Glomerular endothelial cell (primary cell): ENCODE results near the gene RELN. TPM values are rescaled to one million over a fixed set of nuclear protein-coding genes. Genes with fewer than 3 reads are reported as not detected.
A peak's percentile ranks its signal among the peaks of the same experiment; 100 is the strongest.
"Not testable (repeated sequence)": the region's sequence is repeated elsewhere in the genome, so short reads cannot be mapped to it uniquely, and the experiment has no call there.

Experiments used
- DNase-seq: peaks from one replicate; pipeline ENCODE4 v3.0.0-alpha.2; 2011; ENCODE audit warnings: low read depth, low spot score; ENCODE audit errors: extremely low read depth
- total RNA-seq: library from RNA; depleted of rRNA; stranded (reverse); fragments of >200 nt; gene quantifications from 2 replicates; pipeline ENCODE4 v1.2.3, GENCODE V29; 2015

The RELN gene
- total RNA-seq, 1 donor from 2014 or later: 8.1 TPM

DNA sequence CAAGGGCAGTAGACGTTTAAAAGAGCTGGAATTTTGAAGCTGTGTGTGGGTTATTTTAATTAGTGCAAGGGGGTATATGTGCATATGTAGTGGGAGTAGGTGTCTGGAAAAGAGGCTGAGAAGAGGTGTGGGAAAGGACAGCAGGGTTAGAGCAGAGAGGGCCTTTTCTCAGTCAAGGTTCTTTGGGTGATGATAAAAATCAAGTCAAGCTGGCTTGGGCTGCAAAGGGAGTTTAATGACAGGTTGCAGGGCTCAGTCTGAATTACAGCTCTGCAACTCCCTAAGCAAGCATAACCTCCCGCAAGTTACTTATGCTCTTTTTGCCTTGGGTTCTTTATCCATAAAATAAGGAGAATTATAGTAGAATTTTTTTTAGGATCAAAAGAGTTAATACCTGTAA lies 83.5 kb downstream of the RELN start:
- DNase-seq: no peak

DNA sequence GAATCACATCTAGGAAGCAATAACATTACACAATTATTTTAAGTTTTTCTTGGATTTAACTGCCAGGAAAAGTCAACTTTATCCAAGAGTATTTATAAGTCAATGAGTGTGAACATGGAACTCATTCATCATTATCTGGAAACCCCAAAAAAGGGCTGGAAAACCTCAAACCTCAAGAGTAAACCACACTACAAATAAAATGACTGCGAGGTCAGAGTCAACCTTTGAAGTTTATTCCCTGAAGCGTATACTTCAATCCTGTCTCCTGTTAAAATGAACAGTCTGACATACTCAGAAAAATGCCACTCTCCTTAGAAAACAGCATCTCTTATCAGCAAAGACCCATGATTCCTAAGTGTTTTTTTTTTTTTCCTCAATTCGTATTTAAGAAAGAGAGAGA lies 86.5 kb downstream of the RELN start:
- no peak for DNase-seq

DNA sequence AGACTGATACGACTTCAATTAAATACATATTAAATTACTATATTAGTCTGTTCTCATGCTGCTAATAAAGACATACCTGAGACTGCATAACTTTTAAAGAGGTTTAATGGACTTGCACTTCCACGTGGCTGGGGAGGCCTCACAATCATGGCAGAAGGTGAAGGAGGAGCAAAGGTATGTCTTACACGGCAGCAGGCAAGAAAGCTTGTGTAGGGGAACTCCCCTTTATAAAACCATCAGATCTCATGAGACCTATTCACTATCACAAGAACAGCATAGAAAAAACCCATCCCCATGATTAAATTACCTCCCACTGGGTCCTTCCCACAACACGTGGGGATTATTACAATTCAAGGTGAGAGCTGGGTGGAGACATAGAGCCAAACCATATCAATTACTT lies 92.6 kb downstream of the RELN start:
- DNase-seq: not testable (repeated sequence)

DNA sequence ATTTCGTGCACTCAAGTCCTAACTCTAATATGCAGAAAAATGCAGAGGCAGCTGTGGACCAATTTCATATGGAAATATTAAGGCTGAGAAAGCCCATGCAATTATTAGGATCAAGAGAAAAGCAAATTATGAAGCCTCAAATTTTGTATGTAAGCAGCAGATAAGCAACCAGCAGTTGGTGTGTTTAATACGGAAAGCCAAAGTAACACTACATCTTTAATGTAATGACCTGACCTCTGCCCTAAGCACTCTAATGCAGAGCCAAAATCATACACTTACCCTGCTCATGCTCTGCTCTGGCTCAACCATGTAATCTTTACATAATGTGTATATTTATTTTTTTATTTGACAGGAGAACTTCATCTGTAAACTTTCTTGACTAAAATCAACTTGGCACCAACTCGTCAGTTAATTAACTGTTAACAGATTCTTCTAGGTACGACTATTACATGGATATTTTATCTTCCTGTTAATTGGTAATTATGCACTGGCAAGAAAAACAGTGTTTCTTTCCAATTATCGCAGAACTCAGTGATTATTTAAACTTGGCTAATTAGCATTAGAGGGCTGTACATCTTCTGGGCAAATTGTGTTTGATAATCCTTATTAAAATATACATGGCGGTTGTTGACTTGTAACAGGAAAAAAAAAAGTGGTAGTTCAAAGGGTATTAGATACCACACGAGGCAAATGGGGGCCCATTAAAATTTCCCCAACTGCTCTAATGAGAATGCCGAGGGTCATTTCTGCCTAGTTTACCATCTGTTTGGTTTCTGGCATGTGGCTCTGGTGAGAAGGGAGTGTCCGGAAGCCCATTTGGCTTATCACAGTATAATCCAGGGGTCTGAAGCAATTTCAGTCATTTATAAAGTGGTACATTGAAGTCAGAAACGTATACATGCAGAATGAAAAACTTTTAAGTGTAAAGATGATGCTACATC lies 94.5 kb downstream of the RELN start:
- no peak for DNase-seq

DNA sequence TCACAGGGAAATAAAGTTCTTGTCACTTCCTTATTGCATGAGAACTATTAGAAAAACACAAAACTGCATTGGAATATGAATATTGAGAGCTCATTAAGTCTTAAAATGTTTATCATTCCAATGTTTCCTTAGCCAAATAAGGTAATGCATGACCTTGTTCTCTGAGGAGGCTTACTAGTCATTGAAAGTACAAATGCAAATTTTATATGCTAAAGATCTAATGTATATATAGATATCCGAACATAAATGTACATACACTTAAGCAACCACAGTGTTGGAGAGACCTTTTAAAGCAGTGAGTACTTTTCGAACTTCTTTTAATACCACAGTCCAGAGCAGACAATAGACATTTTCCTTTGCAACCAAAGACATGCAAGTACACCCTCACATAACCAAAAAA lies 96.1 kb downstream of the RELN start:
- DNase-seq: no peak

DNA sequence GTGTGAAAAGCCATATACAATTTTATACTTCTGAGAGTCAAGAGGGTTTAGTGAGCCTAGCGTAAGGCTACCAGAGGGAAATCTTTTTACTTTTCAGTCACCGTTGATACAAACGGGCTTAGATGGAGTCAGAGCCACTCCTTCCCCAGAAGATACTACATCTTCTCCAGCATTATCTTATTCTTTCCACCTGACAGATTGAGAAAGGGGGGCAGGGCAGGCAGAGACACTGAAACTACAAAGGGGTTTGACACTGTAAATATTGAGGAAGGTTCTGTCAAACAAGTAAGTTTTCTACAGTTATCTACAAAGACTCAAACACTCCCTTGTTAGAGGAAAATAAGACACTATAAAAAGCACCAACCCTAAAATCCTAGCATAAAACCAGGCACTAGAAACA lies 100.0 kb downstream of the RELN start:
- DNase-seq: no peak

DNA sequence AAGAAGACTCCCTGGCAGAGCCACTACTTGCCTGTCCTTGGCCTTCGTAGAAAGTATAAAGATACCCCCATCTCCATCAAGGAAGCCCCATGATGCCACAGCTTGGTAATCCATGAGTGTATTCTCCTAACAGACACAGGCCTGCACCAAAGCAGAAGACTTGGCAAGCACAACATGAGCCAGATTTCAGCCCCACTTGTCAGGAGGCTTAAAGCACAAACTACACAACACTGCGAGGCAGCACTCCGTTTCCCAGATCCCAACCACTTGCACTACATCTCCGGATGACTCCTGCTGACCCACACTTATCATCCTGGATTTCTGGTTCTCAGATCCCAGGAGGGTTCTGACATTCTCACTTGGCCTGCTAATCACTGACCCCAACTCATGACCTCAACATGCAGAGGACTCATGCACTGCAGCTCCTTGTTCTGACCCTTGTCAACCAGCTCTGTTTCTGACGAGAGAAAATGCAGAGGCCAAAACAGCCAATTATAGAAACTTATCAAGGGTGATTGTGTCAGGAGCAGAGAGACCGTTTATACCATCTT lies 100.8 kb downstream of the RELN start:
- no peak for DNase-seq

DNA sequence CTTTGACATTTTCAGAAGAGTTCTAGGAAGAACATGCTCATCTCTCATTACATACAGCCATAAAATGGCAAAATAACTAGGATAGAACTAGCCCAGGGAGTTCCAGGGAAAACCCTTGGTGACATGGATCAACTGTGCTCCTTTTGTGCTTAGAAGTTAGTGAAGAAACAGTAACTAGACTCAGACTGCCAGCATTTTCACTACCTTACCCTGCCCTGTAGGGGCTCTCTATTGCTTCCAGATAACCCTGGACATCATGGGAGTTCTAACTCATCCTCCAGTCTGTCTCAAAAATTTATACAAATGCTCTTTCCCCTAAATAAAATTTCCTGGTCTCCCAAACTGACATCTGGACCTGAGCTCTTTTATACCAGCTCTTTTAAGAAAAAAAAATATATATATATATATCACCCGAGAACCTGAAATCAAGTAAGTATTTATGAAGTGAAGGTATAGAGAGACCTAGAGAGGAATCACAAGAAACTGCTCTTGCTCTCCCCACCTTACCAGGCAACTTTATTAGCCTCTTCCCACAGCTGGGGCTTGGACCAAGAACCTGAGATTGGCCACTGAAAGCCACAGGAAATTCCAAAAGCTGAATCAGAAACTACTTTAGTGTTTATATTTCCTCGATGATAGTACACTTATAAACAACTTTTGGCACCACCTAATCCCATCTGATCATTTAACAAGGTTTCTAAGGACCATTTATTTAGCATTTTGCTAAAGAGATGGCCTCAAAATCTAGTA lies 101.4 kb downstream of the RELN start:
- DNase-seq: peak; percentile 7

DNA sequence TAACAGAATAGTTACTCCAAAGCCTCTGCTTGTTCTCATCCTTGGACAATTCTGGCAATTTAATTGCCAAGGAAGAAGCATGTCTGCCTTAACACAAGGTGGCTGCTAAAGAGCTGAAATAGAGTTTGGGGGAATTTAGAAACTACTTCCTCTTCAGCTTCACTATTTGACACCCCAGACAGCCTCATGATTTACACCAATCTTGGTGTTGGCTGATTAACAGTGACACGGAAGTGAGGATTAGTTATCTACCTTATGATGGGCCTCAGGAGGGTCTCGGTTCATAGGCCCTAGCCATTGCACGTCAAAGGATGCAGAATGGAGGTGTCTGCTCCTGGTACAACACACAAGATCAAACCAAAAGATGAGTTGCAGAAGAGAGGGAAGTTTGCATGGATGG lies 102.4 kb downstream of the RELN start:
- DNase-seq: no peak

DNA sequence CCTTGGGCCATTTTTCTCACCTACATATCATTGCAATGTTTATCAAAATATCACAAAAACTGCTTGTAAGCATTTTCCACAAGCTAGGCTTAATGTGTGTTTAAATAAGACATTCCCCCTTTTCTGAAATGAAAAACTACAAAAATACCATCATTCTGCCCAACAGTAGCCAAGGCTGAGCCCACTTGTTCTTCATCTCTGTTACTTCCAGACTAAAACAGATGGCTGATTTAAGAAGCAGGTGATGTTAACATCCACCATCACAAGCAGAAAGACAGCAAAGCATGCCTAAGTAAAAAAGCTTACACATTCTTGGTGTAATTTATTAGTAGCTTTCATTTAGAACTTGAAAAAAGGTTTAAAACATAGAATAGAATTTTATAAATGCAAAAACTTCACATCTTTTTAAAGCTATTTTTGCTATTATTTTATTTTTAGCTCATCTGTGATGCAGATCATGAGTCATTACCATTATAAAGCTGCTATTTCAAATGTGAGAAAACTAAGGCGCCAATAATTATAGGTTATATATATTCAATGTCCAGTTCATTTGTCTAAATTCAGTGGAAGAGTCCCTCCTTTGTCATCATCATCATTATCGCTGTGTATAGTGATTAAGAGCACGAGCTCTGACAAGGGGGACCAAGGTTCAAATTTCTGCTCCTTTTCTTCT lies 109.4 kb downstream of the RELN start:
- no peak for DNase-seq

DNA sequence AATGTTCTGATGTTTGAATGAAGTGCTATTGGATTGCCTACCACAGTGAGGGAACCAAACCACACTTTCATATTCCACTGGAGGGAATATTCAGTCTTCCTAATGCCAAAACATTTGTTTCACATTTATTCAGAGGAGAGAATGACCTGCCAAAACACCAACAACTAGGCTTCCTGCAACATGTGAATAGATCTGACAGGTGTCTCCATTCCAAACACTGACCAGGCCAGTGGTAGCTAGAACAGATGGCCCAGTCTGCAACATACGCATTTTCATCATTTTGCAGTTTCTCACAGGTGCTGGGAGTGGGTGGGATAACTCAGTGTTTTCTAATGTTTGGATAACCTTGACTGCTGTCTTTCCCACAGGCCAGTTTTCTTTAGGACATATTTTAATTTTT lies 110.0 kb downstream of the RELN start:
- DNase-seq: no peak

DNA sequence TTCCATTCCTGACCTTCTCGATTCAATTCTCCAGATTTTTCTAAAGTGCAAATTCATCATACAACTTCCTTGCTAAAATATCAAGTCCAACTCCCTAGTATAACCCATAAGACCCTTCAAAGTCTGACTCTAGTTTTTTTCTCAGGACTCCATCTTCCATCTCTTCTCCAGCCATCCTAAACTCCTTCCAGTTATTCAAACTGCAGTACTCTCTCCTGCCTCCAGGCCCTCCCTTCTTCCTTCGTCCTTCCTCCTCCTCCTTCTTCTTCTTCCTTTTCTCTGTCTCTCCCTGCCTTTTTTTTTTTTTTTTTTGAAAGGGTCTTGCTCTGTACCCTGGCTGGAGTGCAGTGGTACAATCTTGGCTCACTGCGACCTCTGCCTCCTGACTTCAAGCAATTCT lies 111.9 kb downstream of the RELN start:
- no peak for DNase-seq

DNA sequence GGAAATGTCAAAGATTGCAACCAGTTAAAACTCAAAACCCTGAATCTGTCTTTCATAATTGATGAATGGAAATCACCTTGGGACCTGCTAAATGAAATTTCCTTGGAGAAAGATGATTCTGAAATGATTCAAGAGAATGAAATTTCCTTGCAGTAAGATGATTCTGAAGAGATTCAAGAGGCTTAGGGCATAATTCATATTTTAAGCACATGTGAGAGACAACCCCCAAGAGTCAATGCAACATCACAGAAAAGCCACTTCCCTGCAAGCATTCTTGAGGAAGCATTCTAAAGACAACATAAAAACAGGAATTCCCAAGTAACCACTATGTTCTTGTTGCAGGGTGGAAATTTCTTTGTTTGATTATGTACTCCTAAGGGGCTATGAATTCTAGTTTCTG lies 113.7 kb downstream of the RELN start:
- no peak for DNase-seq

DNA sequence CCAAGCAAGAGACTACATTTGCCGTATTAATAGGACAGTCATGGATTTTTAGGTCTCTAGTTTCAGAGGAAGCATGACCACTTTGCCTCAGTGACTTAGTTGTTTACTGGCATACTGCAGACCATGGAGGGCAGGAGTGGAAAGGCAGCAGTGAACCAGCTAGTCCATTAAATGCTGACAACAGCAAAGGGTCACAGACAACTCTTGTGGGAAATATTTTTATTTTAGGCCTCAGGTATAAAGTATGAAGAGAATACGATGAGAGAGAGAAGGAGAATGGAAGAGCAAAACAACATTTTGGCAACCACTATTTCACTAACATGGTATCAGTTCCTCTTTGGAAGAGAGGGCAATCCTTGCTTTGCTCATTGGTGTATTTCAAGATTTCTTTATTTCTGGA lies 118.0 kb downstream of the RELN start:
- DNase-seq: no peak

DNA sequence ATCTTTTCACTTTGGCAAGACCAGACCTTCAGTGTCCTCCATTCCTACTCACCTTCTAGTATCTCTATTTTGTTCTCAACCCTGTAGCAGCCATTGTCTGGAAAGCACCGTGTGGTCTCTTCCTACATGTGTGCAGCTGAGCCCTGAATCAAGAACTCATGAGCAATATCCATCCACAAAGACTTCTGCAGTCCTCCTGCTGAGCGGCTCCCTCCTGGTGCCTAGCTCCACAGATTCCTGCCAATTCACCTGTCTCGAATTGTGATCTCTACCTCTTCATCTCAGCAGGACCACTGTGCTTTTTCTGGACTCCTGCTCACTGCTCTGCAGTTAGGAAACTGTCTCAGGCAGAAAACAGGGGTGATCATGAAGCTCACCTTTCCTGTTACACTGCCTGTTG lies 118.8 kb downstream of the RELN start:
- no peak for DNase-seq

DNA sequence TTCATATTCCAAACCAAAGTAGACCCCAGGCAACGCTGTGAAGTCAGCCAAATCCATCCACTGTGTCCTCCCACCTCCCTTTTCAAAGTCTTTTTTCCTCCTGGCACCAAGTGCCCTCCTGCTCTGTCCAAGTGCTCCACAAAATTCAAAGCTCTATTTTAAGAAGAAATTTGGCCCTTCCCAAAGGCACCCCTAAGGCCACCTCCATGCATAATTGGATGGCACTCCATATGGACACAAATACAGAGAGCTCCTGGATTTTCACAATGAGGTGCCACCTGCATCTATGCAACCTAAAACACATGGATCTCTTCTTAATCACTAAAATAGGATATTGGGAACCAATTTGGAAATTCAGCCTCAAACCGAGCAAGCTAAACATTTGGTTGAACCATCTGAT lies 121.6 kb downstream of the RELN start:
- DNase-seq: no peak

DNA sequence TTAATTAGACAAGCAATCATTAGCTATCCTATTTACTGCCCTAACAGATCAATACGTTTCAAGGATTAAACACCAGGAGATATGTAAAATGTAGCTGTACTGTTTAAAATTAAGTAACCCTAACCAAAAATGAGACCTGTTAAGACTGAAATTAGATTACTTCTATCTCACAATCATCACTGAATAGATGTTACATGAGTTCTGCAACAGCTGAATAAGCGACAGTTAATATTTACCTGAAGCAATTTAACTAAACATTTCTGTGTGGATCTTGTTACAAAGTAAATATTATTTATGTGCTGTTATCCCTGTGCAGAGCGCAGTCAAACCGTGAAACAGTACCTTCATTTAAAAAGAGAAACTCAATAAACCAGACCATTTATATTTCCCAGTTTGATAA lies 122.5 kb downstream of the RELN start:
- DNase-seq: no peak

DNA sequence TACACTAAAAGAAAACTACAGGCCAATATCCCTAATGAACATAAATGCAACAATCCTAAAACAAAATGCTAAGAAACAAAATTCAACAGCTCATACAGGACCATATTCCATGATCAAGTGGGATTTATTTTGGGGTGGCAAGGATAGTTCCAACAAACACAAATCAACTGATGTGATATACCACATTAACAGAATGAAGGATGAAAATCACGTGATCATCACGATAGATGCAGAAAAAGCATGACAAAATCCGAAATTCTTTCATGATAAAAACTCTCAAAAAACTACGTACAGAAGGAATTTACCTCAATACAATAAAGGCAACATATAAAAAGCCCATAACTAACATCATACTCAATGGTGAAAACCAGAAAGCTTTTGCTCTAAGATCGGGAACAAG lies 124.0 kb downstream of the RELN start:
- DNase-seq: no peak

DNA sequence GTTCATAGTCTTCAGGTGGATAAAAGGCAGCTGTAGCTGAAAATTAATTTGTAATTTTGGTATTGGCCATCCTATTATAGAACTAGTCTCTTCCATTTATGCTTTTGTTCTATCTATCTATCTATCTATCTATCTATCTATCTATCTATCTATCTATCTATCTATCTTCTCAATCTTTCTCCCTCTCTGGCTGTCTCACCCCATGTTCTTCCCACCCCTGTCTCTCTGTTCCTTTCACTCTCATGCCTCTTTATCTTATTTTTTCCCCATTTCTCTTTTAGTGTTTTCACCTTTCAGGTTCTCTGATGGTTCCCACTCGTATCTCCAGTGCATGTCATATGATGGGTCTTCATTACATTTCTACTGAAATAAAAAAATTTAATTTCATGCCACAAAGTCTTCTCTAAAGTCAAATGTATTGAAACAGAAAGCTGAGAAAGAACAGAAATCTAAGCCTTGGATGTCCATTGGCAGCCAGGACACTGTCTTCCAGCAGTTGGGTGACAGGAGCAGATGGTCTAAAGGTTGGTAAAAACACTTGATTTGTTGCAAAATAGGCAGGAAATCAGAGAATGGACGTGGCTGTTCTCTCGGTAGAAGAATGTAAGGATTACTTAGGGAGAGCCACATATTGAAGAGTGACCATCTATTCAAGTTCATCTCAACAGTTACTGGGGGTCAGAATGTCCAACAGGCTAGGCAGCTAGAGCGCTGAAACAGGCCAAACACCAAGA lies 127.0 kb downstream of the RELN start:
- no peak for DNase-seq

DNA sequence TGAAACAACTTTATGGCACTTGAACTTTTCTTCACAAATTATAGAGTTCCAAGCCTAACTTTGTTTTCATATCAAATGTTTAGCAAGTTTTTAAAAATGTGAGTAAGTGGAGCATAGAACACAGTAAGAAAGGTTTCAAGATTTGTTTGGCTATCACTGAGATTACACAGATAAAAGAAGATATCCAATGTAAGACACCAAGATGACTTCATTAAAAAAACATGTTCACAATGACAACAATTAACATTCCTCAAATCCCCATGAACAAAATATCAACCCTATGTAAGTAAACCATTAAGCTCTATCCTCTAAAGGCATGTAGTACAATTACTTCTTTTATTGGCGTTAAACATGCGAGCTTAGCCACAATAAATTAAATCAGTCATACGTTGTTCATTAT lies 129.7 kb downstream of the RELN start:
- no peak for DNase-seq

DNA sequence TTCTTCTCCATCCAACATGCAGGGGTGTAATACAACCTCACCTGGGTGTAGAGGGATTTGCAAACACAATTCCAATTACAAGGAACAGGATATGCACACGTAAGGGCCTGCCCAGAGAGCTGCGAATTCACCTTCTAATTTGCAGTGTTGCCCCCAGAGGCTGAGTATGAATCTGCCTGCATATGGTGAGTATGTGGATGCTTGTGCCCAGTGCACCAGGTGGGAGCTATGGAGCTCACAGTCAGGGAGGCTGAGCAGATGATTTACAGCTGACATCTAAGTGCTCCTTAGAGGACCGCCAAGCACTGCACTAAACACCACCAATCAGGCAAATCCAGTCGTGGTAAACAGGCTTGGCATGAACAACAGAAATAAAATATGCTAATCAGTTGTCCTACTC lies 132.0 kb downstream of the RELN start:
- DNase-seq: no peak
